ENCODE results near the gene PCK1.

PCK1 gene

DNA sequence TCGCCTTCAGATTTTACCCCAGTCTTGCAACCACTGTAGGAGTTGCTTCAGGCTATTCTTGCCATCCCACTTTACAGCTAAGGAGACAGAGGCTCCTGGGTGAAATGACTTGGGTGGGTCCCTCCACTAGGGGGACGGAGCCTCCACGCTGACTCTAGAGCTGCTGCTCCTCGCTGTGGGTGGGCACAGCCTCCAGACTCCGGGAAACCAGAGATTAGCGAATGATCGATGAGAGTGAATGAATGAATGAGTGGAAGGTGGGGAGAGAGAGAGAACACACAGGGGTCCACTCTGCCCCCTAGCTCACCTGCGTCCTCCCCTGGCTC is 48.9 kb downstream of the PCK1 start:
- TF ChIP-seq ZFX (IDR thresholded peaks at IDR 0.05; ENCODE audit: borderline replicate concordance) = no peak
- TF ChIP-seq, protein P1, sequence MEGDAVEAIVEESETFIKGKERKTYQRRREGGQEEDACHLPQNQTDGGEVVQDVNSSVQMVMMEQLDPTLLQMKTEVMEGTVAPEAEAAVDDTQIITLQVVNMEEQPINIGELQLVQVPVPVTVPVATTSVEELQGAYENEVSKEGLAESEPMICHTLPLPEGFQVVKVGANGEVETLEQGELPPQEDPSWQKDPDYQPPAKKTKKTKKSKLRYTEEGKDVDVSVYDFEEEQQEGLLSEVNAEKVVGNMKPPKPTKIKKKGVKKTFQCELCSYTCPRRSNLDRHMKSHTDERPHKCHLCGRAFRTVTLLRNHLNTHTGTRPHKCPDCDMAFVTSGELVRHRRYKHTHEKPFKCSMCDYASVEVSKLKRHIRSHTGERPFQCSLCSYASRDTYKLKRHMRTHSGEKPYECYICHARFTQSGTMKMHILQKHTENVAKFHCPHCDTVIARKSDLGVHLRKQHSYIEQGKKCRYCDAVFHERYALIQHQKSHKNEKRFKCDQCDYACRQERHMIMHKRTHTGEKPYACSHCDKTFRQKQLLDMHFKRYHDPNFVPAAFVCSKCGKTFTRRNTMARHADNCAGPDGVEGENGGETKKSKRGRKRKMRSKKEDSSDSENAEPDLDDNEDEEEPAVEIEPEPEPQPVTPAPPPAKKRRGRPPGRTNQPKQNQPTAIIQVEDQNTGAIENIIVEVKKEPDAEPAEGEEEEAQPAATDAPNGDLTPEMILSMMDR (IDR thresholded peaks at IDR 0.05) = 0 out of 2 replicates have a peak, but pooled peaks have one; percentile 15
- H3K27ac ChIP-seq = no peak overlapping the region

DNA sequence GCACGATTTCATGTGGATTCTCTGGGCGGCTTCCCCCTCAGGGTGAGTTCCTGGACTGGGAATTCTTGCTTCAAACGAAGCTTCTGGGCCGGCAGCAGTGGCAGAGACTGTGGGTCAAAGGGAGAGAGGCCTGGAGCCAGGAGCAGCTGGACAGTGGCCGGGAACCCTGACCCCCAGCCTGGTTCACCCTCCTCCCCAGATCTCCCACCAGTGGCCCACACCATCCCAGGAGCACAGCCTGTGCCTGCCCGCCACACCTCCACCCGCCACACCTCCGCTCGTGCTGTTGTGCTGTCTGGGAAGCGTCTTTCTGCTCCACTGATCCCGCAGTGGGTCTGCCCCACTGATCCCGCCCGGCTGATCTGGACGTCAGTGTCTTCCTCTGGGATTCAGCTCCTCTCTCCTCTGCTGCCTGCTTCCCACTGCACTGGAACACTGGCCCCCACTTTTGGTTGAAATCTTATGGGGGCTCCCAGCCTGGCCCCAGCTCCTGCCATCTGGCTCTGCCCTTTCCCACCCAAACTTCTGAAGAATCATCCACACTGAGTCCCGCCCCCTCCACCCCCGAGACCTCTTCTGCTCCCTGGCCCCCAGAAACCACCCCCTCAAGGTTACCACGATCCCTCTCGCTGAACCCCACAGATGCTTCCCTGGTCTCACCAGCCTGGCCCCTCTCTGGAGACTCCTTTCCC is 49.5 kb downstream of the PCK1 start:
- no peak for TF ChIP-seq ZFX (IDR thresholded peaks at IDR 0.05; ENCODE audit: borderline replicate concordance)
- TF ChIP-seq, protein P1 (IDR thresholded peaks at IDR 0.05) = no peak

DNA sequence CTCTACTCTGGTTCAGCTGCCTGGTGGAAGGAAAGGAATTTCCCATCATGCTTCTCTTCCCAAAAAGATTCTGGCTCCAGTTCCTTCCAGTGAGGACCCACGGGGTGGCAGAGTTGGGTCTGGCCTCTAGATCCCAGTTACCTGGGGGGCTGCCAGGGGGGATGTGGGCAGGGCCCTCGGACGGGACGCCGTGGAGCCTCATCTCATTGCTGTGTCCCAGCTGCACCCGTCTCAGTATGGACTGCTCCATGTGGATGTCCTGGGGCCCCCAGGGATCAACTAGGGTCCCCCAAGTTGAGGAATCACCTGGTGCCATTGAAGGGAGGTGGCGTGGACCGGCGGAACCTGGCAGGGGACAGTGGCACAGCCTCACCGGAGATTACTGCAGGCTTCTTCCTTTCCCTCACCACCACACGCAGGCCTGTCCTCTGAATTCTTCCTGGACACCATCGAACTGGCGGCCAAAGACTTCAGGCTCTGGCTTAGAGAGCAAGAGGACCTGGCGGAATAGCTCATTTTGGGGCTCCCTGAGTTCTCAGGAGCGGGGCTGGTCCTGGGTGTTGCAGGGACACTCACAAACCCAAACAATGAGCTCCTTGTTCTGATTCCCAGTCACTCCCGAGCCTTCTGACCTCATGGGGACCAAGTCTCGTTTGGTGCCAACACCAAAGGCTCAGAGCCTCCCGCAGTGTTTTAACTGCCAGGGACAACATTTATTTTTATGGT is 50.8 kb downstream of the PCK1 start:
- H3K27ac ChIP-seq = no peak overlapping the region
- TF ChIP-seq, protein P1 (IDR thresholded peaks at IDR 0.05) = no peak
- no peak for TF ChIP-seq ZFX (IDR thresholded peaks at IDR 0.05; ENCODE audit: borderline replicate concordance)

More for the DNA sequence above, 49.5 kb downstream of the PCK1 start:
- no peak overlapping the region for H3K27ac ChIP-seq

DNA sequence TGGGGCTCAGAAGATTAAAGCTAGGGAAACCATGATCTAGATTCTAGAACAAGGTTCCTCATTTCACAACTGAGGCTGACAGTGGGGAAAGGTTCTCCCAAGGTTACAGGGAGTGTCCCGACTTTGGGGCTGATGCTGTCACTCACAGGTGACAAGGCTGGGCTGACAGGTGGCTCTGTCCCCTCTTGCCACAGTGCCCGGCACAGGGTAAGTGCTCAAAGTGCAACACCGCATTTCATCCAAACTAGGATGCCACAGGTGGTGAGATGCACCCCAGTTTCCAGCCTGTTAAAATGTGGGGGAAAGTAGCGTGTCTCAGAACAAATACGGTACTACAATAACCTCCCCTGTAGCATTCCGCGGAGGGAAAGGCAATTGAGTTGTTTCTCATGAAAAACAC is 51.5 kb downstream of the PCK1 start:
- no peak overlapping the region for H3K27ac ChIP-seq
- TF ChIP-seq ZFX (IDR thresholded peaks at IDR 0.05; ENCODE audit: borderline replicate concordance) = no peak
- TF ChIP-seq, protein P1 (IDR thresholded peaks at IDR 0.05) = no peak

DNA sequence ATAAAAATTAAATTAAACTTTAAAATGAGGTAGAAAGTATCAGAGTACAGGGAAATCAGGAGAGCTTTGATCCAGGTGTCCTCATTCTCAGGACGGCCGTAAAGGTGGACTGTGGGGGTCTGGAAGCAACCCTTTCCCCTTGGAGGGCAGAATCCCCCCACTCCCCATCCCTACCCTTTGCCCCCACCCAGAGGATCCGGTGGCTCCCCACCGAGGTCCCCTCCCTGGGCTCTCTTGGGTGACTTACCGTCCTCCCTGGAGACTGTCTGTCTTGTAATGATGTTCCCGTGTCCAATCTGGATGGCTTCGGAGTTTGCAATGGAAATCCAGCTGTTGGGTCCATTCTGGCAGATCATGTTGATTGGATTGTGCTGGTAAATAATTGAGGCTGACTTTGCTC is 52.0 kb downstream of the PCK1 start:
- no peak overlapping the region for H3K27ac ChIP-seq
- TF ChIP-seq ZFX (IDR thresholded peaks at IDR 0.05; ENCODE audit: borderline replicate concordance) = no peak
- TF ChIP-seq, protein P1 (IDR thresholded peaks at IDR 0.05) = no peak

DNA sequence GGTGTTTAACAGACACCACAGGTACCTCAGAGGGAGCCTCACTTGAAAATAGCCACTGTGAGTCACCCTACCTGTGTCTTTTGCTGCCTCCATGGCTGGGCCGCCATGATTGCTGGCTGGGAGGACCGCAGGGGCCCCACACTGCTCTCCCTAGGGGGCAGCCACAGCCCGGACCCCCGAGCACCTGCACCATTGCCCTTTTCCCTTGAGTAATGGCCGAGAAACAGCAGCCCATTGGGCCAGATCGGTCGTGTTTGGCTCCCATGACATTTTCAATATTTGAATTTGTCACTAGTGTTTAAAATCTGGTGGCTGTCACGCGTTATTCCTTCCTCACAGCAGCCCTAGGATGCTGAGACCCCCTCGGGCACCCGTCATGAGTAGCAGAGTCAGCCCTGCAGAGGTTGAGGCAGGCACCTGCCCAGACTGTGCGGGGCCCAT is 52.6 kb downstream of the PCK1 start:
- TF ChIP-seq ZFX (IDR thresholded peaks at IDR 0.05; ENCODE audit: borderline replicate concordance) = no peak
- TF ChIP-seq, protein P1 (IDR thresholded peaks at IDR 0.05) = no peak
- no peak overlapping the region for H3K27ac ChIP-seq
